Breast epithelium (tissue), 4 donors: ENCODE measurements around the gene CLNK. TPM values are rescaled to one million over a fixed set of nuclear protein-coding genes. Genes with fewer than 3 reads are reported as not detected.

Source experiments
- DNase-seq, 2 donors: peaks; one replicate each; pipeline ENCODE4 v3.0.0-alpha.2; 2019; ENCODE audit warnings: low spot score in 2 of 2
- H3K27ac ChIP-seq, 2 donors: fragments of 200-600 bp; sonication (generic) in 1 of 2; one replicate each; pipeline ENCODE4 v1.5.1; 2016 to 2019; ENCODE audit warnings: mild to moderate bottlenecking in 1 of 2
- H3K27me3 ChIP-seq, 2 donors: fragments of 200-600 bp; sonication (generic) in 1 of 2; one replicate each; pipeline versions ENCODE4 v1.5.1 to v1.6.0; 2017 to 2019; ENCODE audit warnings: control low read depth in 1 of 2, mild to moderate bottlenecking in 1 of 2
- H3K36me3 ChIP-seq: fragments of 200-600 bp; one replicate; pipeline ENCODE4 v1.5.1; 2019
- H3K4me1 ChIP-seq, 2 donors: fragments of 200-600 bp; sonication (generic); one replicate each; pipeline ENCODE4 v1.5.1; 2016 to 2019; ENCODE audit warnings: control low read depth in 1 of 2
- H3K4me3 ChIP-seq, 3 donors: fragments of 200-600 bp; sonication (generic); 1 replicate in 2 of 3; 2 replicates in 1 of 3; pipeline ENCODE4 v1.5.1; 2016 to 2019; ENCODE audit warnings: mild to moderate bottlenecking in 3 of 3, moderate library complexity in 2 of 3
- H3K9me3 ChIP-seq, 2 donors: fragments of 200-600 bp; sonication (generic) in 1 of 2; one replicate each; pipeline ENCODE4 v1.5.1; 2016 to 2019; ENCODE audit warnings: control low read depth in 1 of 2
- POLR2A ChIP-seq: fragments of 450-650 bp; IDR thresholded peaks from one replicate; pipeline ENCODE4 v1.6.1; 2016; ENCODE audit warnings: antibody characterized with exemption, mild to moderate bottlenecking, moderate library complexity
- POLR2AphosphoS5 ChIP-seq, 3 donors: sonication (generic); formaldehyde crosslinking; IDR thresholded peaks; one replicate each; pipeline ENCODE4 v1.6.1; 2017; ENCODE audit warnings: antibody characterized with exemption in 3 of 3
- intact Hi-C: fragments of 100-400 bp; cut with DNase I; formaldehyde crosslinking; loops from one replicate; pipeline ENCODE4 v1.15.1; 2023; ENCODE audit warnings: low total_unique reads
- total RNA-seq, 3 donors: library from RNA; depleted of rRNA; stranded (reverse); fragments of >200 nt; gene quantifications; one replicate each; pipeline ENCODE4 v1.1.0, GENCODE V29; 2016
- TF ChIP-seq, protein P1 (sequence below), 3 donors: fragments of 450-650 bp; IDR thresholded peaks; one replicate each; pipeline ENCODE4 v1.5.1; 2016 to 2017; ENCODE audit warnings: antibody characterized with exemption in 3 of 3, mild to moderate bottlenecking in 3 of 3, moderate library complexity in 3 of 3

CLNK gene
- total RNA-seq, 3 donors from 2014 or later, result under 0.01 TPM; not detected in 2

DNA sequence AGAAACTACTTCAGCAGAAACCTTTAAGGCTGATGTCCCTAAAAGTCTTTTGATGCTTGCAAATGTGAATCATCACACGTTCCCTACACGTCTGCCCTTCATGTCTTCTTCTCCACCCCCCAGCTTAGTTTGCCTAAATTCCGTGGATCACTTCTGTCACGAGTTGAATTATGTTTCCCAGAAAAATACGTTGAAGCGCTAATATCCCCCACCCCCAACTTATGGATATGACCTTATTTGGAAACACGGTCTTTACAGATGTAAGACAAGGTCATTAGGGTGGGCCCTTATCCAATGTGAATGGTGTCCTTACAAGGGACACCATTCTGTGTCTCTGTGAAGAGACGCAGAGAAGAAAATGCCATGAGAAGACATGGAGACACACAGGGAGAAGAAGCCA is 225.3 kb downstream of the CLNK start:
- H3K4me3 ChIP-seq, result no peak overlapping the region
- H3K27me3 ChIP-seq, result peaks cover 7 to 38% of the 10 kb centered on the region in 2 donors
- H3K36me3 ChIP-seq, result no peaks in the 10 kb centered on the region
- DNase-seq, result no peak
- intact Hi-C loops, result no loop called here
- peaks cover 0 to 6% of the 10 kb centered on the region in 2 donors for H3K9me3 ChIP-seq
- H3K27ac ChIP-seq, result no peak overlapping the region
- H3K4me1 ChIP-seq, result no peaks in the 10 kb centered on the region
- TF ChIP-seq POLR2AphosphoS5 (IDR thresholded peaks at IDR 0.05), result no peak
- TF ChIP-seq, protein P1, sequence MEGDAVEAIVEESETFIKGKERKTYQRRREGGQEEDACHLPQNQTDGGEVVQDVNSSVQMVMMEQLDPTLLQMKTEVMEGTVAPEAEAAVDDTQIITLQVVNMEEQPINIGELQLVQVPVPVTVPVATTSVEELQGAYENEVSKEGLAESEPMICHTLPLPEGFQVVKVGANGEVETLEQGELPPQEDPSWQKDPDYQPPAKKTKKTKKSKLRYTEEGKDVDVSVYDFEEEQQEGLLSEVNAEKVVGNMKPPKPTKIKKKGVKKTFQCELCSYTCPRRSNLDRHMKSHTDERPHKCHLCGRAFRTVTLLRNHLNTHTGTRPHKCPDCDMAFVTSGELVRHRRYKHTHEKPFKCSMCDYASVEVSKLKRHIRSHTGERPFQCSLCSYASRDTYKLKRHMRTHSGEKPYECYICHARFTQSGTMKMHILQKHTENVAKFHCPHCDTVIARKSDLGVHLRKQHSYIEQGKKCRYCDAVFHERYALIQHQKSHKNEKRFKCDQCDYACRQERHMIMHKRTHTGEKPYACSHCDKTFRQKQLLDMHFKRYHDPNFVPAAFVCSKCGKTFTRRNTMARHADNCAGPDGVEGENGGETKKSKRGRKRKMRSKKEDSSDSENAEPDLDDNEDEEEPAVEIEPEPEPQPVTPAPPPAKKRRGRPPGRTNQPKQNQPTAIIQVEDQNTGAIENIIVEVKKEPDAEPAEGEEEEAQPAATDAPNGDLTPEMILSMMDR (IDR thresholded peaks at IDR 0.05), result no peak

DNA sequence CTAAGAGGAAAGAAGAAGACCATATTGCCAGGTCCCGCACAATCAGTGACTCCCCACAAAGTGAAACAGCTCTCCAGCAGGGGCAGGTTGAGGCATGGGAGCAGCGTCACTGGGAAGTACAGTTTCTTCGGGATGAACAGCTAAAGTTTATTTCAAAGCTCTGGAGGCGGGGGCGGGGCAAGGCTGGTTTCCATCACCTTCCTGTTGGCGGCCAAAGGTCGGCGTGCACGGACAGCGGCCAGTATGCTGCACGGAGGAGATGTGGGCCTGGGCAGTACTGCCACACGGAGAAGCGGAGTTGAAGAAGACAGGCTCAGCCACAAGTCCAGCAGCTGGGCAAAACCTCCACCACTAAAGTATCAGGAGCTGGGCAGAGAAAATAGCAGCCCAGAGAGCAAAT is 226.4 kb downstream of the CLNK start:
- H3K27ac ChIP-seq, result no peak overlapping the region
- H3K9me3 ChIP-seq, result peaks cover 0 to 6% of the 10 kb centered on the region in 2 donors
- H3K27me3 ChIP-seq, result peaks cover 7 to 36% of the 10 kb centered on the region in 2 donors
- no peak for DNase-seq
- peak overlapping the region in 1 of 3 donors; percentile 79 for H3K4me3 ChIP-seq
- no peaks in the 10 kb centered on the region for H3K4me1 ChIP-seq
- TF ChIP-seq POLR2AphosphoS5 (IDR thresholded peaks at IDR 0.05), result no peak
- TF ChIP-seq, protein P1 (IDR thresholded peaks at IDR 0.05), result no peak
- TF ChIP-seq POLR2A, result no peak
- no peaks in the 10 kb centered on the region for H3K36me3 ChIP-seq
- intact Hi-C loops, result no loop called here

DNA sequence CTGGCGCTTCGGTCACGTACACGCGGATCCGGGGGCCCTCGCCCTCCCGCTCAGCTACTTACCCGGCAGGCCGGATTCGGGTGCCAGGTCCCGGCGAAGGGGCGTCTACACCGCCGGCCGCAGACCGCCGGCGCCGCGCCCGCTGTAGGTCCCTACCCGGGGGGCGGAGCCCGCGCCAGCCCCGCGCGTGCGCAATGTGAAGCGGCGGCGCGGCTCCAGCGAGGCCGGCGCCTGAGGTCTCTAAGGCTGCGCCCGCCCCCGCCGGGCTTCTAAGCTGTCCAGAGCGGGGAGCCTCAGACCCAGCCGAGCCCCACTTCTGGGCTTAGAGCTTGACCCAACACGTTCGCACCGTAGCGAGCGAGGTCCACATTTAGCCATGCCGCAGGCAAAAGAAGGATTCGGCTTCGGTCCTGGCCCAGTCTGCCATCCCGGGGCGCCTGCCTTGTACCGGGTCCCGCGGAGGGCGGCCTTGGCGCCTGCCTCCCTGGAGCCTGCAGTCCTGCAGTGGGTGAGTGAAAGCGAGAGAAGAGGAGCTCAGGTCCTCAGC is 227.2 kb downstream of the CLNK start, which contains the start of gene ZNF518B:
TSS of gene ZNF518B (minus strand) at position 172 of the 547 bp plus-strand sequence. CDS start 11,098 bp downstream, outside the sequence.
- Histone ChIP-seq H3K36me3 (no peaks in the 10 kb centered on the region), H3K4me1 (no peaks in the 10 kb centered on the region), H3K4me3 (peak within 1 kb of the TSS; percentile 49 to 79 (median 61)), H3K9me3 (peaks cover 0 to 6% of the 10 kb centered on the region in 2 donors), H3K27ac (peak within 1 kb of the TSS; percentile 50 to 58), H3K27me3 (peaks cover 7 to 29% of the 10 kb centered on the region in 2 donors)
- peak in 1 of 2 donors; percentile 32 for DNase-seq
- TF ChIP-seq POLR2AphosphoS5 (IDR thresholded peaks at IDR 0.05) (no peak), POLR2A (no peak)
- TF ChIP-seq, protein P1 (IDR thresholded peaks at IDR 0.05), result no peak
- intact Hi-C loops, result no loop called here

DNA sequence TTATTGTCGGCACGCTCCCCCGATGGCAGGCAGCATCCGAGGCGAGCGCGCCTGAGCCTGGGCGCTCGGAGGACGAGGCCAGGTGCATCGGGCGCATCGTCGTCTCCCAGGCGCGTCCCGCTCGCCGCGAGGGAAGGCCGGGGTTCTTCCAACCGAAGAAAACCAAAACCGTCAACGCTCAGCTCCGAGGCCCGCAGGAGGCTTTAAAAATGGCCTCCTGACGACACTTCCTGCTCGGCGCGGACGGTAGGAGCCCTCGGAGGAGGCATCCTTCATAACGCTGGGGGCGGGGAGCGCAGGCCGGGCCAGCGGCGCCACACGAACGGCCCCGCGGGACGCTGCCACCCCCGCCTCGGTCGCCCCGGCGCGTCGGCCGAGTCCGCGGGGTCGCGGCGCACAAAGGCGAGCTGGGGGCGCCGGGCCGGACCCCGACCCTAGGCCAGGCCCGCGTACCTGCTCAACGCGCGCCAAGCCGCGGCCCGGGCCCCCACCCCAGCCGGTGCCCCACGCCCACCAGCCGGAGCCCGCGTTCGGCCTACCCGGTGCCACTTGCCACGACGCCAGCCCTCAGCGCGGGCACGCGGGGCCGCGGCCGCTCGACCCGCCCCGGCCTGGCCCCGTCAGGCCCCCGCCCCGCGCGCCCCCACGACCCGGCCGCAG is 227.8 kb downstream of the CLNK start:
- H3K4me3 ChIP-seq, result peak overlapping the region; percentile 49 to 79 (median 61)
- intact Hi-C loops, result no loop called here
- TF ChIP-seq POLR2A, result no peak
- TF ChIP-seq POLR2AphosphoS5 (IDR thresholded peaks at IDR 0.05), result no peak
- TF ChIP-seq, protein P1 (IDR thresholded peaks at IDR 0.05), result no peak
- peaks cover 4 to 6% of the 10 kb centered on the region in 2 donors for H3K9me3 ChIP-seq
- peaks cover 5% of the 10 kb centered on the region for H3K36me3 ChIP-seq
- peak overlapping the region; percentile 50 to 58 for H3K27ac ChIP-seq
- H3K4me1 ChIP-seq, result no peaks in the 10 kb centered on the region
- peaks cover 6 to 22% of the 10 kb centered on the region in 2 donors for H3K27me3 ChIP-seq
- DNase-seq, result no peak

DNA sequence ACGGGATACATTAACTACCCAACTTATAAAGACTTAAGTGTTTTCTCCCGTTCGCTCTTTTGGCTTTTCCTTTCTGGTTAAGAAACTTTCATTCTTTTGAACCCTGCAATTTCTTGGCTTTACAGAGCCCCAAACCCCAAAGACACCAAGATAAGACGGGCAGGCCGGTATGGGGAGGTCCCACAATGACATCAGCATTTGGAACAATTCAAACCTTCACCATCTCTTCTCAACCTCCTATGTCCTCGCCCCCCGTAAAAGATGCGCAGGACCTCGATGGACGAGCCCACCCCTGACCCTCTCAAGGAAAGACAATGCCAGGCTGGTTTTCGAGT is 228.3 kb downstream of the CLNK start:
- TF ChIP-seq POLR2A (no peak), POLR2AphosphoS5 (IDR thresholded peaks at IDR 0.05) (no peak)
- TF ChIP-seq, protein P1 (IDR thresholded peaks at IDR 0.05), result no peak
- H3K27me3 ChIP-seq, result peaks cover under 1 to 18% of the 10 kb centered on the region in 2 donors
- no peaks in the 10 kb centered on the region for H3K4me1 ChIP-seq
- H3K27ac ChIP-seq, result peak overlapping the region; percentile 50 to 58
- H3K36me3 ChIP-seq, result peaks cover 5% of the 10 kb centered on the region
- intact Hi-C loops, result no loop called here
- H3K4me3 ChIP-seq, result peak overlapping the region; percentile 49 to 79 (median 61)
- H3K9me3 ChIP-seq, result peaks cover 2 to 9% of the 10 kb centered on the region in 2 donors
- no peak for DNase-seq
